Astrocyte (in vitro differentiated cells and primary cell): ENCODE results near the gene NT5DC3.

Experiments
- CTCF ChIP-seq: IDR thresholded peaks from 2 replicates; pipeline ENCODE4 v1.5.1; 2011; ENCODE audit warnings: low read depth, mild to moderate bottlenecking, inconsistent platforms, low read length, moderate library complexity; ENCODE audit not compliant: insufficient read depth
- EZH2 ChIP-seq: IDR thresholded peaks from 2 replicates; pipeline ENCODE4 v1.6.1; 2012; ENCODE audit warnings: mild to moderate bottlenecking, low read length, inconsistent platforms; ENCODE audit not compliant: insufficient read depth

GRCh38 chr12:103782399-103782798 is 58.6 kb downstream of the NT5DC3 start:
- TF ChIP-seq EZH2 (no peak), CTCF (no peak)
